Transverse colon (tissue), 4 donors: ENCODE measurements around the gene TAS2R60.

Source experiments
- POLR2A ChIP-seq: fragments of 450-650 bp; IDR thresholded peaks from one replicate; pipeline ENCODE4 v1.6.1; 2016; ENCODE audit warnings: antibody characterized with exemption, mild to moderate bottlenecking, moderate library complexity
- POLR2AphosphoS5 ChIP-seq, 3 donors: sonication (generic); formaldehyde crosslinking; IDR thresholded peaks; one replicate each; pipeline ENCODE4 v1.6.1; 2016; ENCODE audit warnings: antibody characterized with exemption in 3 of 3
- TF ChIP-seq, protein P1 (sequence below), 5 experiments: fragments of 200-600 bp in 3 of 5; fragments of 450-650 bp in 2 of 5; sonication (generic) in 3 of 5; IDR thresholded peaks; 1 replicate in 2 of 5; 2 replicates in 3 of 5; pipeline ENCODE4 v1.5.1; 2016 to 2017; ENCODE audit warnings: antibody characterized with exemption in 5 of 5, inconsistent platforms in 3 of 5, mild to moderate bottlenecking in 2 of 5, moderate library complexity in 1 of 5

DNA sequence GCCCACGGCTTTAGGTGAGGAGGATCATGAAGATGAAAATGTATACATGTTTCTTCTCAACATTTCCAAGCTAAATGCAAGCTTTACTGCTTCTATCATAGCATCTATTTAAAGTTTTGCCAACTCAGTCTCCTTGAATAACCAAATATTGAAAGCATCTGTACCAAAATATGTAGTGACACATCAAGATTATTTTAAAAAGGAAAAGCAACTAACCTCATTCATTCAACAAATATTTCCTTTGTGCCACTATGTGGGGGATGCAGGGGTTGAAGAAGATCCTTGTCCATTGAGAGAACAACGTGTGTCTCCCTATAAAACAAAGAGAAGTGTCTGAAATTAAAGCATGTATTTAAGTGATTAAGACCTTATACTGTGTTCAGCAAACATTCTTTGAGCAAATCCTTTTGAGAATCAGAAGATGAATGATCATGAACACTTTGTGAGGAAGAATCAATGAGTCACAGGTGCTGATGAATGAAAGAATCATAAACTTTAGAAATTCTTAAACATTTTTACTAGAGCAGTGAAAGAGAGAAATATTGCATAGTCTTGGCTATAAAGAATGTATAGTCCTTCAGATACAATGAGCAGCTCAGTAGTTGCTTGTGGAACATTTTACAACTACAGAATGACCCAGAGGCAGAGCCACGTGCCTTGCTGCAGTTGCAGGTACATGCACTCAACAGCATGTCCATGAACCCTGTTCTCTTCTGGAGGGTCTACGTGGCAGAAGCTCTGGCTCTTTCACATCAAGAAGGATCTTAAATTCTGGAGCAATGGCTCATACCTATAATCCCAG is 13.9 kb downstream of the TAS2R60 start:
- TF ChIP-seq POLR2A, result no peak
- TF ChIP-seq POLR2AphosphoS5 (IDR thresholded peaks at IDR 0.05), result no peak
- TF ChIP-seq, protein P1, sequence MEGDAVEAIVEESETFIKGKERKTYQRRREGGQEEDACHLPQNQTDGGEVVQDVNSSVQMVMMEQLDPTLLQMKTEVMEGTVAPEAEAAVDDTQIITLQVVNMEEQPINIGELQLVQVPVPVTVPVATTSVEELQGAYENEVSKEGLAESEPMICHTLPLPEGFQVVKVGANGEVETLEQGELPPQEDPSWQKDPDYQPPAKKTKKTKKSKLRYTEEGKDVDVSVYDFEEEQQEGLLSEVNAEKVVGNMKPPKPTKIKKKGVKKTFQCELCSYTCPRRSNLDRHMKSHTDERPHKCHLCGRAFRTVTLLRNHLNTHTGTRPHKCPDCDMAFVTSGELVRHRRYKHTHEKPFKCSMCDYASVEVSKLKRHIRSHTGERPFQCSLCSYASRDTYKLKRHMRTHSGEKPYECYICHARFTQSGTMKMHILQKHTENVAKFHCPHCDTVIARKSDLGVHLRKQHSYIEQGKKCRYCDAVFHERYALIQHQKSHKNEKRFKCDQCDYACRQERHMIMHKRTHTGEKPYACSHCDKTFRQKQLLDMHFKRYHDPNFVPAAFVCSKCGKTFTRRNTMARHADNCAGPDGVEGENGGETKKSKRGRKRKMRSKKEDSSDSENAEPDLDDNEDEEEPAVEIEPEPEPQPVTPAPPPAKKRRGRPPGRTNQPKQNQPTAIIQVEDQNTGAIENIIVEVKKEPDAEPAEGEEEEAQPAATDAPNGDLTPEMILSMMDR (IDR thresholded peaks at IDR 0.05), result no peak
